Activated B cell treated with CpG ODN at 0.5 μM for 24 hours (primary cell): ENCODE measurements around the gene SARM1. TPM values are rescaled to one million over a fixed set of nuclear protein-coding genes. Genes with fewer than 3 reads are reported as not detected.

Source experiments
- ATAC-seq: fragments of 200-7000 bp; cut with Tn5 transposase; one replicate; pipeline ENCODE4 v1.10.0; 2021; ENCODE audit warnings: low read depth, mild to moderate bottlenecking, moderate library complexity
- CTCF ChIA-PET: fragments of 350-600 bp; sonication (Branson Sonifier 250); formaldehyde crosslinking; loops from one replicate; lab custom pipeline; 2021; ENCODE audit warnings: antibody characterized with exemption; lab: Charles Lee
- POLR2A ChIA-PET: fragments of 350-600 bp; sonication (Branson Sonifier 250); formaldehyde crosslinking; loops from one replicate; lab custom pipeline; 2021; ENCODE audit warnings: antibody characterized with exemption; lab: Charles Lee
- DNase-seq: peaks from one replicate; pipeline ENCODE4 v3.0.0; 2022
- H3K27ac Mint-ChIP-seq: one replicate; pipeline ENCODE4 v1.8.0; 2020; ENCODE audit warnings: mixed read lengths
- H3K27me3 Mint-ChIP-seq: one replicate; pipeline ENCODE4 v1.8.0; 2021; ENCODE audit warnings: mixed read lengths
- H3K36me3 Mint-ChIP-seq: one replicate; pipeline ENCODE4 v1.8.0; 2021; ENCODE audit warnings: low read depth, mixed read lengths
- H3K4me1 Mint-ChIP-seq: one replicate; pipeline ENCODE4 v1.8.0; 2021; ENCODE audit warnings: mixed read lengths
- H3K4me3 Mint-ChIP-seq: one replicate; pipeline ENCODE4 v1.8.0; 2020; ENCODE audit warnings: mild to moderate bottlenecking, mixed read lengths
- H3K9me3 Mint-ChIP-seq: one replicate; pipeline ENCODE4 v1.8.0; 2020; ENCODE audit warnings: mixed read lengths
- intact Hi-C: fragments of 100-400 bp; cut with micrococcal nuclease; formaldehyde crosslinking; loops from one replicate; pipeline ENCODE4 v1.15.1; 2024
- total RNA-seq: library from RNA; stranded (reverse); gene quantifications from 2 replicates; pipeline ENCODE4 v1.2.3, GENCODE V29; 2022
- TF ChIP-seq, protein P1 (sequence below): fragments of 200-600 bp; IDR thresholded peaks from one replicate; pipeline ENCODE4 v1.8.0; 2022; ENCODE audit warnings: antibody characterized with exemption, mild to moderate bottlenecking

SARM1 gene
- total RNA-seq, 1 donor from 2014 or later: 19.9 TPM

- Mint-ChIP-seq H3K27ac (no peak overlapping the region), H3K9me3 (no peaks in the 10 kb centered on the region), H3K4me3 (no peak overlapping the region), H3K27me3 (no peaks in the 10 kb centered on the region), H3K36me3 (peaks cover 61% of the 10 kb centered on the region), H3K4me1 (peaks cover 16% of the 10 kb centered on the region)
- TF ChIP-seq, protein P1, sequence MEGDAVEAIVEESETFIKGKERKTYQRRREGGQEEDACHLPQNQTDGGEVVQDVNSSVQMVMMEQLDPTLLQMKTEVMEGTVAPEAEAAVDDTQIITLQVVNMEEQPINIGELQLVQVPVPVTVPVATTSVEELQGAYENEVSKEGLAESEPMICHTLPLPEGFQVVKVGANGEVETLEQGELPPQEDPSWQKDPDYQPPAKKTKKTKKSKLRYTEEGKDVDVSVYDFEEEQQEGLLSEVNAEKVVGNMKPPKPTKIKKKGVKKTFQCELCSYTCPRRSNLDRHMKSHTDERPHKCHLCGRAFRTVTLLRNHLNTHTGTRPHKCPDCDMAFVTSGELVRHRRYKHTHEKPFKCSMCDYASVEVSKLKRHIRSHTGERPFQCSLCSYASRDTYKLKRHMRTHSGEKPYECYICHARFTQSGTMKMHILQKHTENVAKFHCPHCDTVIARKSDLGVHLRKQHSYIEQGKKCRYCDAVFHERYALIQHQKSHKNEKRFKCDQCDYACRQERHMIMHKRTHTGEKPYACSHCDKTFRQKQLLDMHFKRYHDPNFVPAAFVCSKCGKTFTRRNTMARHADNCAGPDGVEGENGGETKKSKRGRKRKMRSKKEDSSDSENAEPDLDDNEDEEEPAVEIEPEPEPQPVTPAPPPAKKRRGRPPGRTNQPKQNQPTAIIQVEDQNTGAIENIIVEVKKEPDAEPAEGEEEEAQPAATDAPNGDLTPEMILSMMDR: no peak
- DNase-seq (no peak), ATAC-seq (no peak)
- ChIA-PET POLR2A (no interaction called here), CTCF (no interaction called here)
- intact Hi-C loops: no loop called here
Measured at GRCh38 chr17:28341516-28341915, 30.0 kb upstream of the SARM1 start.

DNA sequence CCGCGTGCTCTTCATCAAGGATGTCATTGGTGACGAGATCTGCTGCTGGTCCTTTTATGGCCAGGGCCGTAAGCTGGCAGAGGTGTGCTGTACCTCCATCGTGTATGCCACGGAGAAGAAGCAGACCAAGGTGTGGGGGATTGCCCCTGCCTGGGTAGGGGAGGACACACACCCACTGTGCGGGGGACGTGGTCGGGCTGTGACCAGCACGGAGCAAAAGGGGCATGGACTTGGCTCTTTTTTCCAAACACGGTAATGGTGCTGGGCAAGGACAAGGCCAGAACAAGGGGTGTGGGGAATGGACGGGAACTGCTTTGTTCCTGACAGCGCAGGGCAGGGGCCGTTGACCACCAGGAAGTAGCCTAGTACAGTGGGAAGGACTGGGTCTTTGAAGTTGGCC lies 29.2 kb upstream of the SARM1 start:
- Mint-ChIP-seq H3K4me3 (no peak overlapping the region), H3K27me3 (no peaks in the 10 kb centered on the region), H3K9me3 (no peaks in the 10 kb centered on the region), H3K4me1 (peaks cover 8% of the 10 kb centered on the region), H3K27ac (no peak overlapping the region), H3K36me3 (peaks cover 69% of the 10 kb centered on the region)
- DNase-seq: no peak
- POLR2A ChIA-PET: no interaction called here
- no peak for ATAC-seq
- intact Hi-C loops: no loop called here
- TF ChIP-seq, protein P1: no peak
- CTCF ChIA-PET: no interaction called here

GRCh38 chr17:28343491-28343932 lies 28.0 kb upstream of the SARM1 start:
- TF ChIP-seq, protein P1: no peak
- intact Hi-C loops: no loop called here
- peaks cover 2% of the 10 kb centered on the region for H3K4me1 Mint-ChIP-seq
- H3K36me3 Mint-ChIP-seq: peaks cover 81% of the 10 kb centered on the region
- DNase-seq: no peak
- H3K9me3 Mint-ChIP-seq: no peaks in the 10 kb centered on the region
- CTCF ChIA-PET: no interaction called here
- H3K4me3 Mint-ChIP-seq: no peak overlapping the region
- H3K27ac Mint-ChIP-seq: no peak overlapping the region
- POLR2A ChIA-PET: no interaction called here
- no peak for ATAC-seq
- no peaks in the 10 kb centered on the region for H3K27me3 Mint-ChIP-seq

- ATAC-seq (no peak), DNase-seq (no peak)
- Mint-ChIP-seq H3K36me3 (peaks cover 86% of the 10 kb centered on the region), H3K4me1 (peaks cover 2% of the 10 kb centered on the region), H3K27ac (no peak overlapping the region), H3K9me3 (no peaks in the 10 kb centered on the region), H3K27me3 (no peaks in the 10 kb centered on the region), H3K4me3 (no peak overlapping the region)
- intact Hi-C loops: no loop called here
- TF ChIP-seq, protein P1: no peak
- ChIA-PET CTCF (no interaction called here), POLR2A (no interaction called here)
Measured at GRCh38 chr17:28344011-28344410, 27.5 kb upstream of the SARM1 start.

DNA sequence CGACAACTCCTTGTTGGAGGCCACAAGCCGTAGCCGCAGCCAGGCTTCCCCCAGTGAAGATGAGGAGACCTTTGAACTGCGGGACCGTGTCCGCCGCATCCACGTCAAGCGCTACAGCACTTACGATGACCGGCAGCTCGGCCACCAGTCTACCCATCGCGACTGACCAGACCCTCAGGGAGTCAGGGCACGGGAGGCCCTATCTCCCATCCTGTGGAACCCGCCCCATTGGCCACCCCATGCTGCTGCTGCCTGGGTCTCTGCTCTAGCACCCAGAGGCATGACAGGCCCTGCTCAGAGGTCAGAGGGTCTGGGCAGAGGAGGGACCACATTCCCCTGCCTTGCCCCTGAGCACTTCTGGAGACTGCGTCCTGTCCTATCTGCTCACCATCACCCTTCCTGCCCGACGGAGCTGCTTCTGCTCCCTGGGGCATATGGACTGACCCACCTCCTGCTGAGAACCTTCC lies 27.0 kb upstream of the SARM1 start:
- H3K27ac Mint-ChIP-seq: no peak overlapping the region
- no peaks in the 10 kb centered on the region for H3K9me3 Mint-ChIP-seq
- intact Hi-C loops: no loop called here
- no peaks in the 10 kb centered on the region for H3K4me1 Mint-ChIP-seq
- no peaks in the 10 kb centered on the region for H3K27me3 Mint-ChIP-seq
- ChIA-PET CTCF (no interaction called here), POLR2A (interaction anchor here (1.2 kb wide), 2 partner anchors 8 to 13 kb away, joined by 3 read pairs; partner anchors contain the start of genes POLDIP2 and TNFAIP1)
- peaks cover 85% of the 10 kb centered on the region for H3K36me3 Mint-ChIP-seq
- no peak for DNase-seq
- no peak for ATAC-seq
- H3K4me3 Mint-ChIP-seq: no peak overlapping the region
- TF ChIP-seq, protein P1: no peak
